Pancreas (tissue), 10 donors: ENCODE data around the gene MYO1H. TPM values are rescaled to one million over a fixed set of nuclear protein-coding genes. Genes with fewer than 3 reads are reported as not detected.
A peak's percentile ranks its signal among the peaks of the same experiment; 100 is the strongest.

ENCODE experiments used
- ATAC-seq, 4 donors: fragments of 200-7000 bp; cut with Tn5 transposase; one replicate each; pipeline versions ENCODE4 v1.8.0 to v1.9.1; 2020; ENCODE audit warnings: mild to moderate bottlenecking in 4 of 4, moderate library complexity in 4 of 4
- DNase-seq, 6 donors: peaks; one replicate each; pipeline ENCODE4 v3.0.0-alpha.2; 2020
- FAIRE-seq: peaks from 2 replicates; lab custom pipeline; 2012; peaks lifted over from hg19 to GRCh38; lab: Jason Lieb, UNC
- H3K27ac ChIP-seq, 4 donors: fragments of 200-600 bp; sonication (generic); 1 replicate in 3 of 4; 2 replicates in 1 of 4; pipeline versions ENCODE4 v1.5.0 to v1.8.0; 2020
- H3K27me3 ChIP-seq, 4 donors: fragments of 200-600 bp; one replicate each; pipeline ENCODE4 v1.8.0; 2021
- H3K36me3 ChIP-seq, 3 donors: fragments of 200-600 bp; sonication (generic) in 1 of 3; one replicate each; pipeline versions ENCODE4 v1.5.0 to v1.8.0; 2020 to 2021
- H3K4me1 ChIP-seq, 3 donors: fragments of 200-600 bp; one replicate each; pipeline ENCODE4 v1.8.0; 2021
- H3K4me3 ChIP-seq, 4 donors: fragments of 200-600 bp; sonication (generic) in 2 of 4; one replicate each; pipeline versions ENCODE4 v1.5.0 to v1.8.0; 2020 to 2021
- H3K9me3 ChIP-seq, 4 donors: fragments of 200-600 bp; one replicate each; pipeline ENCODE4 v1.8.0; 2021
- CTCF ChIP-seq, 4 donors: fragments of 200-600 bp; sonication (generic) in 3 of 4; IDR thresholded peaks; one replicate each; pipeline versions ENCODE4 v1.5.0 to v1.8.0; 2021; ENCODE audit warnings: antibody characterized with exemption in 4 of 4
- WGBS, 2 donors: extraction: QIAGEN DNeasy Blood & Tissue Kit; methylation state at CpG; one replicate each; pipeline ENCODE4 v1.1.7; 2013; 5-methylcytosine and 5-hydroxymethylcytosine counted together
- intact Hi-C, 3 donors: fragments of 100-400 bp; cut with DNase I; formaldehyde crosslinking; loops; one replicate each; pipeline versions ENCODE4 v1.11.1 to v1.14.2; 2022
- polyA plus RNA-seq, 2 donors: library from polyadenylated mRNA; stranded (reverse); fragments of 200-250 nt; gene quantifications; one replicate each; pipeline ENCODE4 v1.2.3, GENCODE V29; 2013
- total RNA-seq, 6 donors: library from RNA; stranded (reverse); fragmentation: NEBNext Ultra II Directional in 4 of 6; extraction: Animal tissue kit (Norgen Biotek cat#: 25700) in 4 of 6; gene quantifications; one replicate each; pipeline versions ENCODE4 v1.2.1 to v1.2.4, GENCODE V29; 2021 to 2023
- donor health status: healthy with polysubstance abuse.
- donor health status: DM: no; HTN: no; CAD: no; lungs with moderate emphysema.
- donor health status: DM: no; HTN: no; CAD: no.
- donor health status: control.
- donor health status: control.
- donor health status: Bipolar disorder and iron deficiency.
- donor health status: DM: yes; HTN: yes; CAD: no.
- donor health status: DM: no; HTN: no; CAD: no.
- donor health status: DM: no; HTN: no; CAD: no.
- donor health status: DM: yes; HTN: yes; CAD: no.

The MYO1H gene
- total and polyA plus RNA-seq, 8 donors: 0.07 TPM; not detected in 7

- WGBS, 2 donors: 89 to 91% methylated on average over 13 of the region's 13 CpGs
- DNase-seq: no peak
- intact Hi-C loops: no loop called here
Observed at GRCh38 chr12:109460538-109460937, 112.8 kb downstream of the MYO1H start.

GRCh38 chr12:109461049-109461845 lies 113.5 kb downstream of the MYO1H start:
- TF ChIP-seq CTCF (IDR thresholded peaks at IDR 0.05): no peak
- no peaks in the 10 kb centered on the region for H3K27me3 ChIP-seq
- H3K36me3 ChIP-seq: peaks cover 0 to 8% (median under 1%) of the 10 kb centered on the region in 3 donors
- 75 to 77% methylated on average over 8 of the region's 8 CpGs for WGBS, 2 donors
- FAIRE-seq (no peak), ATAC-seq (peak in 3 of 4 donors; percentile 24 to 60 (median 55)), DNase-seq (peak in 1 of 6 donors; percentile 37)
- H3K27ac ChIP-seq: peak overlapping the region; percentile 15 to 87 (median 75)
- intact Hi-C loops: no loop called here
- H3K4me1 ChIP-seq: peaks cover 3 to 25% (median 20%) of the 10 kb centered on the region in 3 donors
- H3K4me3 ChIP-seq: no peak overlapping the region
- H3K9me3 ChIP-seq: no peaks in the 10 kb centered on the region

More at GRCh38 chr12:109460538-109460937, 112.8 kb downstream of the MYO1H start:
- Histone ChIP-seq H3K4me3 (no peak overlapping the region), H3K9me3 (no peaks in the 10 kb centered on the region), H3K36me3 (peaks cover 2 to 14% (median 8%) of the 10 kb centered on the region in 3 donors), H3K27ac (peak overlapping the region; percentile 15 to 87 (median 75)), H3K4me1 (peaks cover 3 to 25% (median 20%) of the 10 kb centered on the region in 3 donors), H3K27me3 (no peaks in the 10 kb centered on the region)
- no peak for TF ChIP-seq CTCF (IDR thresholded peaks at IDR 0.05)
- FAIRE-seq (no peak), ATAC-seq (no peak)

GRCh38 chr12:109461846-109462756 lies 114.4 kb downstream of the MYO1H start:
- no peak for FAIRE-seq
- 74 to 79% methylated on average over 13 of the region's 13 CpGs for WGBS, 2 donors

More at GRCh38 chr12:109461846-109462756, 114.4 kb downstream of the MYO1H start:
- TF ChIP-seq CTCF (IDR thresholded peaks at IDR 0.05): no peak
- H3K27ac ChIP-seq: peak overlapping the region; percentile 64 to 87 (median 77)
- no peaks in the 10 kb centered on the region for H3K9me3 ChIP-seq
- peaks cover 3 to 25% (median 20%) of the 10 kb centered on the region in 3 donors for H3K4me1 ChIP-seq
- no peak overlapping the region for H3K4me3 ChIP-seq
- DNase-seq (peak in 4 of 6 donors; percentile 41 to 45 (median 43)), ATAC-seq (peak; percentile 57 to 75 (median 74))
- peaks cover 0 to 6% (median 0%) of the 10 kb centered on the region in 3 donors for H3K36me3 ChIP-seq
- intact Hi-C loops: no loop called here
- no peaks in the 10 kb centered on the region for H3K27me3 ChIP-seq
